Hepatocyte (in vitro differentiated cells): ENCODE measurements around the gene TRPM6. TPM values are rescaled to one million over a fixed set of nuclear protein-coding genes. Genes with fewer than 3 reads are reported as not detected.

Experiments
- DNase-seq: peaks from one replicate; pipeline ENCODE4 v3.0.0-alpha.2; 2016; ENCODE audit warnings: low spot score
- H2AFZ ChIP-seq: fragments of 200-600 bp; sonication (generic); 2 replicates; pipeline ENCODE4 v1.6.0; 2016; ENCODE audit warnings: antibody characterized with exemption, mild to moderate bottlenecking
- H3K27ac ChIP-seq: fragments of 200-600 bp; sonication (generic); 2 replicates; pipeline ENCODE4 v1.5.1; 2016; ENCODE audit warnings: mild to moderate bottlenecking
- H3K27me3 ChIP-seq: fragments of 200-600 bp; sonication (generic); 2 replicates; pipeline ENCODE4 v1.6.1; 2016
- H3K36me3 ChIP-seq: fragments of 200-600 bp; sonication (generic); replicated peaks from 2 replicates; pipeline ENCODE4 v1.5.1; 2016; ENCODE audit warnings: low read depth; ENCODE audit not compliant: insufficient read depth
- H3K4me1 ChIP-seq: fragments of 200-600 bp; sonication (generic); 2 replicates; pipeline ENCODE4 v1.5.1; 2016; ENCODE audit warnings: mild to moderate bottlenecking, moderate library complexity; ENCODE audit not compliant: insufficient read depth
- H3K4me2 ChIP-seq: fragments of 200-600 bp; sonication (generic); 2 replicates; pipeline ENCODE4 v1.6.0; 2016
- H3K4me3 ChIP-seq: fragments of 200-600 bp; sonication (generic); 2 replicates; pipeline ENCODE4 v1.5.1; 2016; ENCODE audit warnings: mild to moderate bottlenecking
- H3K79me2 ChIP-seq: fragments of 200-600 bp; sonication (generic); 2 replicates; pipeline ENCODE4 v1.6.0; 2017; ENCODE audit warnings: mild to moderate bottlenecking
- H3K9me2 ChIP-seq: fragments of 200-600 bp; sonication (generic); replicated peaks from 2 replicates; pipeline ENCODE4 v1.6.0; 2017; ENCODE audit warnings: mild to moderate bottlenecking; ENCODE audit not compliant: insufficient read depth
- H3K9me3 ChIP-seq: fragments of 200-600 bp; sonication (generic); 2 replicates; pipeline ENCODE4 v1.5.1; 2016; ENCODE audit warnings: low read depth, mild to moderate bottlenecking
- H4K20me1 ChIP-seq: fragments of 200-600 bp; sonication (generic); 2 replicates; pipeline ENCODE4 v1.6.0; 2016; ENCODE audit warnings: mild to moderate bottlenecking; ENCODE audit not compliant: insufficient read depth, poor library complexity, severe bottlenecking
- EZH2 ChIP-seq: fragments of 200-600 bp; sonication (generic); IDR thresholded peaks from 2 replicates; pipeline ENCODE4 v1.6.1; 2016; ENCODE audit warnings: antibody characterized with exemption, mild to moderate bottlenecking, borderline replicate concordance
- EZH2phosphoT487 ChIP-seq: fragments of 200-600 bp; sonication (generic); IDR thresholded peaks from one replicate; pipeline ENCODE4 v1.6.1; 2018; ENCODE audit warnings: antibody characterized with exemption, mild to moderate bottlenecking, low read depth, moderate library complexity; ENCODE audit not compliant: unreplicated experiment, severe bottlenecking
- WGBS: methylation state at CpG from one replicate; pipeline ENCODE4 v1.1.6; 2016; ENCODE audit warnings: low lambda C conversion rate; ENCODE audit errors: missing lambda C conversion rate; 5-methylcytosine and 5-hydroxymethylcytosine counted together
- polyA plus RNA-seq: library from polyadenylated mRNA; unstranded; fragments of >200 nt; fragmentation: Nextera tagmentation; extraction: Ambion mirVana; gene quantifications from 2 replicates; pipeline ENCODE4 v1.2.1, GENCODE V29; 2016
- total RNA-seq: library from RNA; depleted of rRNA; stranded (reverse); fragments of >200 nt; gene quantifications from 2 replicates; pipeline ENCODE4 v1.2.3, GENCODE V29; 2014
- TF ChIP-seq, protein P1 (sequence below): fragments of 200-600 bp; sonication (generic); IDR thresholded peaks from 2 replicates; pipeline ENCODE4 v1.5.1; 2016; ENCODE audit warnings: antibody characterized with exemption, mild to moderate bottlenecking; ENCODE audit not compliant: poor library complexity

The TRPM6 gene
- total and polyA plus RNA-seq, 2 experiments from 2014 or later, result 3.7 to 19.0 TPM

DNA sequence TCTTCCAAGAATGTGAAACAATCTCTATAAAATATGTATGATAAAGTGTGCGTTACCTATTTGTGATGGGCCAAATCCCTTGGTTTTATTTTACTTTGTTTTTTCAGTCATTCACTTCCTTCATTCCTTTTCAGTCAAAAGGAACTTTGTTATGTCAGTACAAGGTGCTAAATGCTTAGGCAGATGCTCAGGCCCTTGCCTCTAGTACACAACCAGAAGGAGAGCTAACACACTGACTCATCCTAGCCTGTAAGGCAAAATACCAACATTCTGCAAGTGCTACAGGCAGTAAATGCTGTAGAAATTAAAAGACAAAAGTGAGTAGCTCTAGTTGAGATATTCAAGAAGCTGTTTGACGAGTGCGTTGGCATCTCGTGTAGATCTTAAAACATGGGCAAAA, 49.4 kb downstream of the TRPM6 start:
- Histone ChIP-seq H3K9me2 (no peaks in the 10 kb centered on the region), H3K9me3 (no peaks in the 10 kb centered on the region), H3K79me2 (no peaks in the 10 kb centered on the region), H3K4me3 (no peak overlapping the region), H3K27me3 (no peaks in the 10 kb centered on the region), H3K27ac (peak overlapping the region; percentile 7), H3K4me1 (no peaks in the 10 kb centered on the region), H4K20me1 (no peaks in the 10 kb centered on the region), H3K36me3 (no peaks in the 10 kb centered on the region), H2AFZ (no peak overlapping the region), H3K4me2 (no peak overlapping the region)
- DNase-seq, result no peak
- WGBS, result 80% methylated on average over 4 of the region's 4 CpGs
- TF ChIP-seq EZH2, result no peak
- TF ChIP-seq EZH2phosphoT487, result no peak
- TF ChIP-seq, protein P1, sequence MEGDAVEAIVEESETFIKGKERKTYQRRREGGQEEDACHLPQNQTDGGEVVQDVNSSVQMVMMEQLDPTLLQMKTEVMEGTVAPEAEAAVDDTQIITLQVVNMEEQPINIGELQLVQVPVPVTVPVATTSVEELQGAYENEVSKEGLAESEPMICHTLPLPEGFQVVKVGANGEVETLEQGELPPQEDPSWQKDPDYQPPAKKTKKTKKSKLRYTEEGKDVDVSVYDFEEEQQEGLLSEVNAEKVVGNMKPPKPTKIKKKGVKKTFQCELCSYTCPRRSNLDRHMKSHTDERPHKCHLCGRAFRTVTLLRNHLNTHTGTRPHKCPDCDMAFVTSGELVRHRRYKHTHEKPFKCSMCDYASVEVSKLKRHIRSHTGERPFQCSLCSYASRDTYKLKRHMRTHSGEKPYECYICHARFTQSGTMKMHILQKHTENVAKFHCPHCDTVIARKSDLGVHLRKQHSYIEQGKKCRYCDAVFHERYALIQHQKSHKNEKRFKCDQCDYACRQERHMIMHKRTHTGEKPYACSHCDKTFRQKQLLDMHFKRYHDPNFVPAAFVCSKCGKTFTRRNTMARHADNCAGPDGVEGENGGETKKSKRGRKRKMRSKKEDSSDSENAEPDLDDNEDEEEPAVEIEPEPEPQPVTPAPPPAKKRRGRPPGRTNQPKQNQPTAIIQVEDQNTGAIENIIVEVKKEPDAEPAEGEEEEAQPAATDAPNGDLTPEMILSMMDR, result no peak

DNA sequence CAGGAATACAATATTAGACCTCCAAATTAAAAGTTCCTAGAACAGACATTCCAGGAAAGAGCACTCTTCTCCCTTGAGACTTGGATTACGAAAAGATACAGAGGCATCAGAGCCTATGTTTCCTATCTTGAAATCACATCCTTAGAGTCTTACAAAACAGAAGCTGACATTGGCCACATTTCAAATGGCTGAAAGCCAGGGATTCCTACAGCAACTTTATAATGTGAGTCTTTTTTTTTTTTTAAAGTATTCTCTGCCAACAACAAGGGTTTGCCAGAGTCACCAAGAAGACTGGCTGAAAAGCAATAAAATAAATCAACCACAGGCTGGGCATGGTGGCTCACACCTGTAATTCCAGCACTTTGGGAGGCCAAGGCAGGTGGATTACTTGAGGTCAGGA, 63.1 kb downstream of the TRPM6 start:
- no peak overlapping the region for H3K27ac ChIP-seq
- H4K20me1 ChIP-seq, result no peaks in the 10 kb centered on the region
- H3K4me3 ChIP-seq, result no peak overlapping the region
- no peak overlapping the region for H3K4me2 ChIP-seq
- no peaks in the 10 kb centered on the region for H3K9me3 ChIP-seq
- no peak for DNase-seq
- H3K4me1 ChIP-seq, result no peaks in the 10 kb centered on the region
- H3K36me3 ChIP-seq, result no peaks in the 10 kb centered on the region
- no peak overlapping the region for H2AFZ ChIP-seq
- H3K9me2 ChIP-seq, result no peaks in the 10 kb centered on the region
- WGBS, result 80% methylated on average over 1 of the region's 1 CpG
- no peaks in the 10 kb centered on the region for H3K27me3 ChIP-seq
- H3K79me2 ChIP-seq, result no peaks in the 10 kb centered on the region
- TF ChIP-seq, protein P1, result no peak
- no peak for TF ChIP-seq EZH2
- TF ChIP-seq EZH2phosphoT487, result no peak

DNA sequence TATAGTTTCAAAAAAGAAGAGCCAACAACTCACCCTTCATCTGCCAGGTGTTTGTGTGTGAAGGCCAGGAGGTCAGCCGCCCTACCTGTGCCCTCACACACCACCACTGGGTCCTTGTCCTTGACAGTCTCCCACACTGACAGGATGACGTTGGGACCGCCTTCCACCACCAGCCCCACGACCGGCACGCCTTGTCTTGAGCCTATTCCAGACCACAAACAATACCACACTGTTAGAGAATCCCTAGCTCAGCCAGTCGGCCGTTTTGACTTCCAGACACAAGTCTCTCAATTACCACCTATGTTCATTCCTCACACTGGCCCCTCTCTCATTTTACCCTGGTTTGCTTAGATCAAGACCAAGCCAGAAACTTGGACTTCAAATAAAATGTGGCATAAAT, 66.1 kb downstream of the TRPM6 start:
- DNase-seq, result no peak
- Histone ChIP-seq H3K4me3 (no peak overlapping the region), H2AFZ (no peak overlapping the region), H3K36me3 (no peaks in the 10 kb centered on the region), H3K9me2 (no peaks in the 10 kb centered on the region), H3K4me1 (no peaks in the 10 kb centered on the region), H3K9me3 (no peaks in the 10 kb centered on the region), H4K20me1 (no peaks in the 10 kb centered on the region), H3K27me3 (no peaks in the 10 kb centered on the region), H3K79me2 (no peaks in the 10 kb centered on the region), H3K4me2 (no peak overlapping the region), H3K27ac (no peak overlapping the region)
- TF ChIP-seq, protein P1, result no peak
- no peak for TF ChIP-seq EZH2phosphoT487
- no peak for TF ChIP-seq EZH2
- 76% methylated on average over 8 of the region's 8 CpGs for WGBS

DNA sequence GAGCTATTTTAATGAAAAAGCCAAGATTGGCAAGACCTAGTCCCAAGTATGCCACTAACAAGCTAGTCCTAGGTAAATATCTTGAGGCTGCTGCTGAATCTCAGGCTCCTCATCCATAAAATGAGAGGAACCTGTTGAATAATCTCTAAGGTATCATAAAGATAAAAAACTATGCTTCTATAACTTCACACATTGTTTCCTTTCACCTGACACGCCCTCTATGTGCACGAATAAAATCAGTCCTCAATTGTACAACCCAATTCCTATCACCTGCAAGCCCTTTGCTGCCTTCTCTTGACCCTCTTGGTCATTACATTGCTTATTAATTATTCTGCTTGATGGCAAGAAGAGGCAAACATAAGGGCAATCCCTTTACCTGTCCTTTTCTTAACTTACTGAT, 69.9 kb downstream of the TRPM6 start:
- Histone ChIP-seq H3K27me3 (no peaks in the 10 kb centered on the region), H3K9me2 (no peaks in the 10 kb centered on the region), H3K4me3 (no peak overlapping the region), H3K4me2 (no peak overlapping the region), H4K20me1 (no peaks in the 10 kb centered on the region), H2AFZ (no peak overlapping the region), H3K27ac (no peak overlapping the region), H3K9me3 (no peaks in the 10 kb centered on the region), H3K36me3 (no peaks in the 10 kb centered on the region), H3K4me1 (no peaks in the 10 kb centered on the region), H3K79me2 (no peaks in the 10 kb centered on the region)
- TF ChIP-seq EZH2 (no peak), EZH2phosphoT487 (no peak)
- TF ChIP-seq, protein P1, result no peak
- WGBS, result 81% methylated on average over 2 of the region's 2 CpGs
- no peak for DNase-seq
